GM12801 (cell line): ENCODE measurements around the gene MBD3L4.

Experiments
- CTCF ChIP-seq: IDR thresholded peaks from one replicate; pipeline ENCODE4 v1.5.1; 2011; ENCODE audit warnings: control low read depth; ENCODE audit not compliant: insufficient read length; ENCODE audit errors: extremely low read depth

MBD3L4 gene

GRCh38 chr19:6995054-6995453 lies 44.9 kb downstream of the MBD3L4 start:
- no peak for TF ChIP-seq CTCF

GRCh38 chr19:6988257-6988656 lies 51.7 kb downstream of the MBD3L4 start:
- no peak for TF ChIP-seq CTCF

GRCh38 chr19:6987850-6988249 lies 52.1 kb downstream of the MBD3L4 start:
- no peak for TF ChIP-seq CTCF
